K562 (cell line): Measurements from ENCODE around the gene DHDDS. TPM values are rescaled to one million over a fixed set of nuclear protein-coding genes. Genes with fewer than 3 reads are reported as not detected.

Experiments used
- CAMTA2 ChIP-seq: fragments of 250-450 bp; sonication (Bioruptor Pico); conservative IDR thresholded peaks from 2 replicates; pipeline ENCODE4 v1.5.1; 2022
- CBFB ChIP-seq: sonication (generic); formaldehyde crosslinking; IDR thresholded peaks from 2 replicates; pipeline ENCODE4 v1.4.0; 2020; ENCODE audit warnings: mild to moderate bottlenecking, missing genetic modification reagents
- CHD2 ChIP-seq: IDR thresholded peaks from 2 replicates; pipeline ENCODE4 v1.6.1; 2011; ENCODE audit warnings: low read depth, low read length
- ETS2 ChIP-seq: IDR thresholded peaks from 2 replicates; pipeline ENCODE4 v1.6.1; 2016; ENCODE audit warnings: borderline replicate concordance, missing genetic modification characterization, mild to moderate bottlenecking, moderate library complexity, missing compliant biosample characterization; ENCODE audit not compliant: poor library complexity, severe bottlenecking
- GTF2E2 ChIP-seq: fragments of 200-800 bp; sonication (Bioruptor generic); IDR thresholded peaks from 2 replicates; pipeline ENCODE4 v1.6.1; 2016; ENCODE audit warnings: missing genetic modification characterization, missing compliant biosample characterization
- JUNB ChIP-seq: fragments of 450-650 bp; formaldehyde crosslinking; conservative IDR thresholded peaks from 2 replicates; pipeline ENCODE4 v1.4.0; 2020; ENCODE audit warnings: mild to moderate bottlenecking
- KDM4B ChIP-seq, 2 experiments: fragments of 450-650 bp in 1 of 2; sonication (generic) in 1 of 2; IDR thresholded peaks; 2 replicates each; pipeline ENCODE4 v1.6.1; 2016 to 2017; ENCODE audit warnings: borderline replicate concordance in 2 of 2, antibody characterized with exemption in 1 of 2, low read depth in 1 of 2, mild to moderate bottlenecking in 1 of 2
- NFE2L1 ChIP-seq: fragments of 450-650 bp; IDR thresholded peaks from 2 replicates; pipeline ENCODE4 v1.6.1; 2016; ENCODE audit warnings: missing genetic modification characterization, low read depth, mild to moderate bottlenecking, missing compliant biosample characterization, moderate library complexity, borderline replicate concordance
- POLR2B ChIP-seq: fragments of 450-650 bp; IDR thresholded peaks from 2 replicates; pipeline ENCODE4 v1.6.1; 2018; ENCODE audit warnings: low read depth; ENCODE audit not compliant: partially characterized antibody
- SMAD4 ChIP-seq: fragments of 250-450 bp; sonication (Bioruptor Pico); conservative IDR thresholded peaks from 2 replicates; pipeline ENCODE4 v1.8.0; 2021; ENCODE audit warnings: inconsistent platforms, mild to moderate bottlenecking, moderate library complexity
- SOX6 ChIP-seq: fragments of 450-650 bp; IDR thresholded peaks from 2 replicates; pipeline ENCODE4 v1.6.1; 2014; ENCODE audit warnings: mild to moderate bottlenecking
- TEAD4 ChIP-seq, 2 experiments: sonication (generic) in 1 of 2; formaldehyde crosslinking in 1 of 2; IDR thresholded peaks; 2 replicates each; pipeline versions ENCODE4 v1.6.1 to v1.8.0; 2012 to 2022; ENCODE audit warnings: borderline replicate concordance in 1 of 2, inconsistent platforms in 1 of 2, low read length in 1 of 2, mild to moderate bottlenecking in 1 of 2, missing genetic modification reagents in 1 of 2
- ZFPM2 ChIP-seq: fragments of 250-450 bp; sonication (Bioruptor Pico); IDR thresholded peaks from 2 replicates; pipeline ENCODE4 v1.5.1; 2022; ENCODE audit warnings: mild to moderate bottlenecking
- ZNF668 ChIP-seq: fragments of 250-450 bp; sonication (Bioruptor Pico); IDR thresholded peaks from 2 replicates; pipeline ENCODE4 v1.8.0; 2022; ENCODE audit warnings: mild to moderate bottlenecking, inconsistent platforms
- ZNF766 ChIP-seq: fragments of 200-800 bp; sonication (Bioruptor generic); conservative IDR thresholded peaks from 2 replicates; pipeline ENCODE4 v1.6.1; 2016; ENCODE audit warnings: missing genetic modification characterization, missing compliant biosample characterization
- polyA plus RNA-seq, 8 experiments: library from polyadenylated mRNA; depleted of rRNA in 4 of 8; stranded (reverse) in 5 of 8; unstranded in 3 of 8; fragments of >200 nt; fragmentation: Nextera tagmentation in 2 of 8; fragmentation: Illumina TruSeq in 1 of 8; extraction: Ambion mirVana in 2 of 8; extraction: Trizol in 1 of 8; gene quantifications; 2 replicates each; pipeline versions ENCODE4 v1.2.1 to v1.2.3, GENCODE V29; 2011 to 2014; ENCODE audit warnings: inconsistent platforms in 1 of 8, missing spikeins in 1 of 8
- total RNA-seq, 7 experiments: library from RNA; depleted of rRNA in 6 of 7; stranded (reverse); fragments of >200 nt in 6 of 7; fragmentation: Illumina TruSeq in 2 of 7; extraction: Trizol in 2 of 7; gene quantifications; 2 replicates each; pipeline versions ENCODE4 v1.2.1 to v1.2.3, GENCODE V29; 2011 to 2021; ENCODE audit warnings: low replicate concordance in 1 of 7
- TF ChIP-seq, protein P1 (sequence below), 2 experiments: fragments of 250-450 bp in 1 of 2; fragments of 450-650 bp in 1 of 2; sonication (Bioruptor Pico) in 1 of 2; IDR thresholded peaks; 2 replicates each; pipeline versions ENCODE4 v1.6.1 to v1.8.0; 2016 to 2021; ENCODE audit warnings: mild to moderate bottlenecking in 2 of 2, moderate library complexity in 2 of 2, missing compliant biosample characterization in 1 of 2, missing genetic modification characterization in 1 of 2
- TF ChIP-seq, protein P2 (sequence below): fragments of 250-450 bp; sonication (Bioruptor Pico); IDR thresholded peaks from 2 replicates; pipeline ENCODE4 v1.8.0; 2022; ENCODE audit warnings: moderate library complexity, mild to moderate bottlenecking, inconsistent platforms
- TF ChIP-seq, protein P3 (sequence below): fragments of 450-650 bp; IDR thresholded peaks from 2 replicates; pipeline ENCODE4 v1.7.1; 2018; ENCODE audit warnings: mild to moderate bottlenecking, low read depth; ENCODE audit not compliant: partially characterized antibody
- TF ChIP-seq, protein P4 (sequence below): sonication (generic); IDR thresholded peaks from 2 replicates; pipeline ENCODE4 v1.6.1; 2016
- TF ChIP-seq, protein P5 (sequence below): fragments of 450-650 bp; IDR thresholded peaks from 2 replicates; pipeline ENCODE4 v1.6.1; 2016; ENCODE audit warnings: borderline replicate concordance
- TF ChIP-seq, protein P6 (sequence below): fragments of 250-450 bp; sonication (Bioruptor Pico); IDR thresholded peaks from 2 replicates; pipeline ENCODE4 v1.5.0; 2021

Gene DHDDS
- total and polyA plus RNA-seq, 9 of the 15 experiments (the other 6 are each of a cell fraction or from before 2014, with no cell fraction given): 33.3 to 55.0 (median 44.3) TPM

DNA sequence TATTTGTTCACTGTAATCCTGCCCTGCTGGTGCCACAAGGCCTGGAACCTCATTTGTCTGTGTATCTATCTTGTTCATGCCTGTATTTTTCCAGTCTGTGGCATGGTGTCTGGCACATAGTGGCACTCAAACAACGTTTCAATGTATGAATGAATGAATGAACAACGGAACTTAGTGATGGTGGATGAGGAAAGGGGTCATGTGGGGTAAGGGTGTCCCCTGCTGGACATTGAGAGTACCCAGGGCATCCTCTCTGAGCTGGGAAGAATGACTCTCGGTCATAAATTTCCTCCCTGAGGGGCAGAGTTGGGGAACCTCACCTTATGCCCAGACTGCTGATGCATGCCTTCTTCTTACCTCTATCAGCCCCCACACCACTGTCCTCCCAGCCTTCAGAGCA lies 40.7 kb upstream of the DHDDS start (continued):
- TF ChIP-seq, protein P1, sequence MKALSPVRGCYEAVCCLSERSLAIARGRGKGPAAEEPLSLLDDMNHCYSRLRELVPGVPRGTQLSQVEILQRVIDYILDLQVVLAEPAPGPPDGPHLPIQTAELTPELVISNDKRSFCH (CRISPR knock-in tag; IDR thresholded peaks at IDR 0.05): no peak
- TF ChIP-seq, protein P1 (tag; IDR thresholded peaks at IDR 0.05): 0 out of 2 replicates have a peak, but pooled peaks have one; percentile 23
- TF ChIP-seq KDM4B (IDR thresholded peaks at IDR 0.05; ENCODE audit: borderline replicate concordance in 2 of 2, low read depth in 1 of 2): no peak
- TF ChIP-seq JUNB: no peak
- TF ChIP-seq, protein P2, sequence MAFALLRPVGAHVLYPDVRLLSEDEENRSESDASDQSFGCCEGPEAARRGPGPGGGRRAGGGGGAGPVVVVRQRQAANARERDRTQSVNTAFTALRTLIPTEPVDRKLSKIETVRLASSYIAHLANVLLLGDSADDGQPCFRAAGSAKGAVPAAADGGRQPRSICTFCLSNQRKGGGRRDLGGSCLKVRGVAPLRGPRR (CRISPR knock-in tag): no peak
- no peak for TF ChIP-seq ZNF766
- no peak for TF ChIP-seq POLR2B
- no peak for TF ChIP-seq ZNF668
- no peak for TF ChIP-seq SOX6
- TF ChIP-seq CAMTA2 (CRISPR knock-in tag): no peak
- TF ChIP-seq ZFPM2: no peak
- TF ChIP-seq, protein P3, sequence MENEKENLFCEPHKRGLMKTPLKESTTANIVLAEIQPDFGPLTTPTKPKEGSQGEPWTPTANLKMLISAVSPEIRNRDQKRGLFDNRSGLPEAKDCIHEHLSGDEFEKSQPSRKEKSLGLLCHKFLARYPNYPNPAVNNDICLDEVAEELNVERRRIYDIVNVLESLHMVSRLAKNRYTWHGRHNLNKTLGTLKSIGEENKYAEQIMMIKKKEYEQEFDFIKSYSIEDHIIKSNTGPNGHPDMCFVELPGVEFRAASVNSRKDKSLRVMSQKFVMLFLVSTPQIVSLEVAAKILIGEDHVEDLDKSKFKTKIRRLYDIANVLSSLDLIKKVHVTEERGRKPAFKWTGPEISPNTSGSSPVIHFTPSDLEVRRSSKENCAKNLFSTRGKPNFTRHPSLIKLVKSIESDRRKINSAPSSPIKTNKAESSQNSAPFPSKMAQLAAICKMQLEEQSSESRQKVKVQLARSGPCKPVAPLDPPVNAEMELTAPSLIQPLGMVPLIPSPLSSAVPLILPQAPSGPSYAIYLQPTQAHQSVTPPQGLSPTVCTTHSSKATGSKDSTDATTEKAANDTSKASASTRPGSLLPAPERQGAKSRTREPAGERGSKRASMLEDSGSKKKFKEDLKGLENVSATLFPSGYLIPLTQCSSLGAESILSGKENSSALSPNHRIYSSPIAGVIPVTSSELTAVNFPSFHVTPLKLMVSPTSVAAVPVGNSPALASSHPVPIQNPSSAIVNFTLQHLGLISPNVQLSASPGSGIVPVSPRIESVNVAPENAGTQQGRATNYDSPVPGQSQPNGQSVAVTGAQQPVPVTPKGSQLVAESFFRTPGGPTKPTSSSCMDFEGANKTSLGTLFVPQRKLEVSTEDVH: no peak
- TF ChIP-seq, protein P4, sequence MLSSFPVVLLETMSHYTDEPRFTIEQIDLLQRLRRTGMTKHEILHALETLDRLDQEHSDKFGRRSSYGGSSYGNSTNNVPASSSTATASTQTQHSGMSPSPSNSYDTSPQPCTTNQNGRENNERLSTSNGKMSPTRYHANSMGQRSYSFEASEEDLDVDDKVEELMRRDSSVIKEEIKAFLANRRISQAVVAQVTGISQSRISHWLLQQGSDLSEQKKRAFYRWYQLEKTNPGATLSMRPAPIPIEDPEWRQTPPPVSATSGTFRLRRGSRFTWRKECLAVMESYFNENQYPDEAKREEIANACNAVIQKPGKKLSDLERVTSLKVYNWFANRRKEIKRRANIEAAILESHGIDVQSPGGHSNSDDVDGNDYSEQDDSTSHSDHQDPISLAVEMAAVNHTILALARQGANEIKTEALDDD: no peak
- TF ChIP-seq, protein P5, sequence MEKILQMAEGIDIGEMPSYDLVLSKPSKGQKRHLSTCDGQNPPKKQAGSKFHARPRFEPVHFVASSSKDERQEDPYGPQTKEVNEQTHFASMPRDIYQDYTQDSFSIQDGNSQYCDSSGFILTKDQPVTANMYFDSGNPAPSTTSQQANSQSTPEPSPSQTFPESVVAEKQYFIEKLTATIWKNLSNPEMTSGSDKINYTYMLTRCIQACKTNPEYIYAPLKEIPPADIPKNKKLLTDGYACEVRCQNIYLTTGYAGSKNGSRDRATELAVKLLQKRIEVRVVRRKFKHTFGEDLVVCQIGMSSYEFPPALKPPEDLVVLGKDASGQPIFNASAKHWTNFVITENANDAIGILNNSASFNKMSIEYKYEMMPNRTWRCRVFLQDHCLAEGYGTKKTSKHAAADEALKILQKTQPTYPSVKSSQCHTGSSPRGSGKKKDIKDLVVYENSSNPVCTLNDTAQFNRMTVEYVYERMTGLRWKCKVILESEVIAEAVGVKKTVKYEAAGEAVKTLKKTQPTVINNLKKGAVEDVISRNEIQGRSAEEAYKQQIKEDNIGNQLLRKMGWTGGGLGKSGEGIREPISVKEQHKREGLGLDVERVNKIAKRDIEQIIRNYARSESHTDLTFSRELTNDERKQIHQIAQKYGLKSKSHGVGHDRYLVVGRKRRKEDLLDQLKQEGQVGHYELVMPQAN: no peak
- TF ChIP-seq TEAD4 (IDR thresholded peaks at IDR 0.05; ENCODE audit: low read length): no peak
- no peak for TF ChIP-seq TEAD4 (CRISPR knock-in tag; IDR thresholded peaks at IDR 0.05; ENCODE audit: borderline replicate concordance)
- no peak for TF ChIP-seq CBFB
- no peak for TF ChIP-seq NFE2L1
- no peak for TF ChIP-seq ETS2 (tag)
- TF ChIP-seq, protein P6, sequence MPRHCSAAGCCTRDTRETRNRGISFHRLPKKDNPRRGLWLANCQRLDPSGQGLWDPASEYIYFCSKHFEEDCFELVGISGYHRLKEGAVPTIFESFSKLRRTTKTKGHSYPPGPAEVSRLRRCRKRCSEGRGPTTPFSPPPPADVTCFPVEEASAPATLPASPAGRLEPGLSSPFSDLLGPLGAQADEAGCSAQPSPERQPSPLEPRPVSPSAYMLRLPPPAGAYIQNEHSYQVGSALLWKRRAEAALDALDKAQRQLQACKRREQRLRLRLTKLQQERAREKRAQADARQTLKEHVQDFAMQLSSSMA (CRISPR knock-in tag): no peak
- TF ChIP-seq CHD2: no peak
- TF ChIP-seq SMAD4: no peak
- TF ChIP-seq GTF2E2 (tag): no peak
